GM19099 (cell line): ENCODE data around the gene TBC1D7.

Experiments used
- POLR2A ChIP-seq: IDR thresholded peaks from 3 replicates; pipeline ENCODE4 v1.6.1; 2011; ENCODE audit warnings: low read depth; ENCODE audit not compliant: insufficient read length; ENCODE audit errors: extremely low read depth

The TBC1D7 gene

GRCh38 chr6:13342414-13343019 is 14.2 kb upstream of the TBC1D7 start:
- TF ChIP-seq POLR2A = no peak

DNA sequence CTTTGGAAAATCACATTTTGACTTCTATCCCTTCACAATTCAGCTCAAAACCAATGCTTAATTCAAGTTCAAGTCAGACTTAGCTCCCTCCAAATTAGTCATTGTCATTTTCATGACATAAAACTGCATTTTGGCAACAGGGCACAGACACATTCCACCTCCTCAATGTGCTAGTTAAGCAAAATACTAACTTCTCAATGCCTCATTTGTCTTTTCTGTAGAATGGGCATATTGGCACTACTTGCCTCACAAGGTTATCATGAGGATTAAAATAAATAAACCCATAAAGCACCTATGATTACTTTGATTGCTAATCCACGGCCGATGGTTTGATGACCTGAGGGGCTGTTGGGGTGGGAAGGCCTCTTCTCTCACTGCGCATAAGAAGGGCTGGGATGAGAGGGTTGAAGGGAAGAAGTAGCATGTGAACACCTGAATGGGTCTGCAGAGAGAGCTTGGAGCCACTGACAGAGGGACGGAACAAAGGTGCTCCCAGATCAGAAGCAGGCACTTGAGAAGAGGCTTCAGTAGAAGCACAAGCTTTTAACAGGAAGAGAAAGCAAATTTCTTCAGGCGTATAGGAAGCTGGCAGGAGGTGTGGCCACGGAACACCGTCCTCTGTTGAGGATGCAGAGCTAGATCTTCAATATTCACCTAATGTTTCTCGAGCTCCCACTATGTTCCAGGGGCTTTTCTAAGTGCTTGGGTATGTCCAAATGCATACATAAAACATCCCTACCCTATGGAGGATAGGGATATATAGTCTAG is 11.7 kb upstream of the TBC1D7 start:
- TF ChIP-seq POLR2A = no peak

- no peak for TF ChIP-seq POLR2A
Observed at GRCh38 chr6:13338038-13338437, 9.7 kb upstream of the TBC1D7 start.

DNA sequence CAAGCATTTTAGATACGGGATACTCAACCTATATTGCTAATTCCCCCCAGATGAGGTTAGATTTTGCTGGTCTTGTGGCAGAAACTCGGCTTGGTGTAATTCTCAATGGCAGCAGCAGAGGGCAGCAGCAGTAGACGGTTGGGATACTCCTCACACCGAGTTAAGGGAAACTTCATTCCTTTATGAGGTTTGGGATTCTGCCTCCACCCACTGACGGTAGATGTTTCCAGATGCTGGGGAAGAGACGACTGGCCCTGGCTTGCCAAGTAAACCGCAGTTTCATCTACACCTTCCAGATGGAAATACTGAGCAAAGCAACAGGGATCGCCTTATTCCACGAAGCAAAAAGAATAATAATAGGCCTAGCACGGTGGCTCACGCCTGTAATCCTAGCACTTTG is 8.2 kb upstream of the TBC1D7 start:
- TF ChIP-seq POLR2A = no peak

DNA sequence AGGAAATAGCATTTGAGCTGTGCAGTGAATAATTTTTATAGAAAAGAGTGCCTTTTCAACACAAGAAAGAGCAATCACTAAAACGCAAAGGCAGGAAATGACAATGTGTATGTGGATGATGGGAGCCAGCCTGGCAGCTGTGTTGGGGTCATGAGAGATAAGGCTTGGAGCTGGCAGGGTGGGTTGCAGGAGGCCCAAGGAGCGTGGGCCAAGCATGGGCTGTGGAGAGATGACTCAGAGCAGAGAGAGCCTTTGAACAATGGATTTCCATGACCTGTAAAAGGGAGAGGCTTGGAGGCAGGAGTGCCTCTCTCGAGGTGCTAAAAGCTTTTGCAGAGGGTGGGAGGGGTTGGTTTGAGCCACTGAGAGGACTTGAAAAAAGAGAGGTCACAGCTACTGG is 6.6 kb upstream of the TBC1D7 start:
- TF ChIP-seq POLR2A = no peak

DNA sequence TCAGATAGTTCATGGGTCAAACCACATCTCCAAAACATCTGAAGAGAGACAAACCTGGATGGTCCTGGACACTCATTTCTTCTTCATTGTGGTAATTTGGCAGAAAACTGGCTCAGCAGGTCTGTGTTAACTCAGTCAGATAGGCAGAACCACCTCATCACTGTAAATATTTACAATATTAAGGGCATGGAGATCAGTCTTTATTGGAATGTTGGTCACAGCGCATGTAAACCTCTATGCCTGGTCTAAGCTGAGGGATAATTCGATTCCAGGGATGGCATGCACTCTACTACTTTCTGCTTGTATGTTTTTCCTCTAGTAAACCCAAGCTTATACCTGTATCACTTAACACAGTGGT is 4.0 kb upstream of the TBC1D7 start:
- TF ChIP-seq POLR2A = no peak

GRCh38 chr6:13331516-13332348 is 3.4 kb upstream of the TBC1D7 start:
- TF ChIP-seq POLR2A = no peak

DNA sequence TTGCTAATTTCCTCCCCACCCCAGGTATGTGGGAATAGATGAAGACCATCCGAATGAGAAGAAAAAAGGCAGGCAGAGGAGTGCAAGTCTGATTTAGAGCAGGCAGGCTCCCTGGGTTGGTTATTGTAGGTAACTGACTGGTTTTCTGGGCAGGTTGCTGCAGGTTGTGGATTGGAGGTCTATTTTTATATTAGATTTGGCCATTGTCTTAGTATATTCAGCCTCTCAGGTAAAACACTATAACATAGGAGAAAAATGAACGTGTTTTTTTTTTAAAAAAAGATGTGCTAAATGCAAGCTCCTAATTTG is 492 bp upstream of the TBC1D7 start:
- no peak for TF ChIP-seq POLR2A

DNA sequence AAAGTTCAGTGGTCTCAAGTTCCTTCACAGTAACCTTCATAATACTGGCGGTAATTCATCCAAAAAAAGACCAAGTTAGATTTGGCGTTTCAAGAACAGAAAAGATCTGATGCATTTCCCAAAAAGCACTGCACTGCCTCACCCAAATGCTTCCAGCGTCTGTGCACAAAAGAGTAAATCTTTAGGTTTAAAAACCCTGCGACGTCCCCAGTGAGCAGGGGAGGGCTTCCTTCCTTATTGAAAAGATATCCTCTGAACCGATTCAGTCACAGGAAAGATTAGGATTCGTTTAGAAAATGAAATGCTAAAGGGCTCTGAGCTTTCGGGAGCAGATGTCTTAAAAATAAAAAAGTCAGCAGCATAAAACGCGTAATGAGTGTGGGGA is 654 bp downstream of the TBC1D7 start:
- no peak for TF ChIP-seq POLR2A

GRCh38 chr6:13319891-13320564 is 8.3 kb downstream of the TBC1D7 start:
- no peak for TF ChIP-seq POLR2A

GRCh38 chr6:13318821-13319220 is 9.5 kb downstream of the TBC1D7 start:
- no peak for TF ChIP-seq POLR2A

DNA sequence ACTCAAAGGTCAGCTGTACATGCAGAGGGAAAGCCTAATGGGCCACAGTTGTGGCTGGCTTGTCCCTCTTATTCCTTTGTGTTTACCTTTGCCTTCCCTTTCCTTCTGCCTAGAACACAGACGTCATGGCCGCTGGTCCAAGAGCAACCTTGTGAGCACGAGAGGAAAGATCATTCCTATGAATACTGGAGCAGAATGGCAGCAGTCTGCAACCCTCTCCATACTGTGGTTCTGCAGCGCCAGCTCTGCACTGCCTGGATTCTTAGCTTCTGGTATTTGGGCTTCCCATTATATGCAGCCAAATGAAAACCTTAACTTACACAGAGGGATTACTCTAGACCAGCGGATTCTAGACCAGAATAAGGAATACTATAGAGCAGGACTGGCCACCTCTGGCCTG is 12.4 kb downstream of the TBC1D7 start:
- TF ChIP-seq POLR2A = no peak

DNA sequence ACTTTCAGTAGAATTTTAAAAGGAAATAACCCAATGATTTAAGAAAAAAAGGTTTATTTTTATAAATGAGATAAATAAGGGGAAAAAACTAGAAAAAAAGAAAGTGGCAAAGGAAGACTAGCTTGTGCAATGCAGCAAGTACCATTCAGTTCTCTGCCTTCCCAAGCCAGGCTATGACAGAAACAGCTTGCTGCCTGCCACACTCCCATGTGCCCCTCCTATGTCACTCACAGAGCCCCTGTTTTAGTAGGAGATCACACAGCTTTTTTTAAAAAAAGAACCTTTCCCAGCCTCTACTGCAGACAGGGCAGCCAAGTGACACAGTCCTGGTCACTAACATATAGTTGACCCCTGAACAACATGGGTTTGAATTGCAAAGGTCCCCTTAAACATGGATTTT is 13.5 kb downstream of the TBC1D7 start:
- no peak for TF ChIP-seq POLR2A

- TF ChIP-seq POLR2A = no peak
Observed at GRCh38 chr6:13311155-13311554, 17.2 kb downstream of the TBC1D7 start.

DNA sequence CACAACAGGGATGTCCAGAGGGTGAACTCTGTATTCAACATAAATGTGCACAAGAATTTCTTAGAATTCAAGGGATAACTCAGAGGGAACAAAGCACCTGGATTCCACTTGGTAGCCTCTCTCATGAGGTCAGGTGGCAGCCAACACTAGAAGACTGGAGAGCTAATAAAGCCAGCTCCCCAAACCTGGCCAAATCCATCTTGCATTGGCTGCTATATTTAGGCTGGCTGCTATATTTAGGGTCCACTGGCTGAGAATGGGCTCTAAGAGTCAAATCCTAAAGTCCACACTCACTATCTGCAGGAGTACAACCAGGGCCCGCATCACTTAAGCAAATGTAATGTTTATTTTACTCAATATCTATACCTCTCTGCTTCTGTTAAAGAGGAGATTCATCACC is 20.0 kb downstream of the TBC1D7 start:
- no peak for TF ChIP-seq POLR2A
